Stimulated activated CD8-positive, alpha-beta memory T cell treated with anti-CD3 and anti-CD28 coated beads, Interleukin-12 subunit alpha, Interleukin-12 subunit beta, amount 100 ng/mL, for 24 hours (primary cell): ENCODE data around the gene LMNTD1.

Source experiments
- DNase-seq: peaks from one replicate; pipeline ENCODE4 v3.0.0-alpha.2; 2020; ENCODE audit errors: extremely low read depth

Gene LMNTD1

DNA sequence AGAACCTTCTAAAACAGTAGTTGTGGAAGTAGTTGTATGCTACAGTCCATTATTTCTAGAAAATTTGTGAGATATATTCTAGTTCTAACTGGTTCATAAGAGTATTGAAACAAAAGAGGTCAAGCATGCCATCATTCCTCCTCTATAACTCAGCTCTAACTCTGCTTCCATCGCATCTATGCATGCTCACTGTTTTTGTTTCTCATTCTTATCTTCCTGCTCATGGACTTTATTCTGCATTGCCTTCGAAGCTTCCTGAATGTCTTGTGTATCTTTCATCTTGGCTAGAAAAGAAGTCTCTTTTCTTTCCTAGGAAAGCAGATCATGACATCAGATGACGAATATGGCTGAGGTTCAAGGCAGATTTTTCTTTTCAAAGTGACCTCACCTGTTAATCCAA lies 402 bp downstream of the LMNTD1 start:
- no peak for DNase-seq

DNA sequence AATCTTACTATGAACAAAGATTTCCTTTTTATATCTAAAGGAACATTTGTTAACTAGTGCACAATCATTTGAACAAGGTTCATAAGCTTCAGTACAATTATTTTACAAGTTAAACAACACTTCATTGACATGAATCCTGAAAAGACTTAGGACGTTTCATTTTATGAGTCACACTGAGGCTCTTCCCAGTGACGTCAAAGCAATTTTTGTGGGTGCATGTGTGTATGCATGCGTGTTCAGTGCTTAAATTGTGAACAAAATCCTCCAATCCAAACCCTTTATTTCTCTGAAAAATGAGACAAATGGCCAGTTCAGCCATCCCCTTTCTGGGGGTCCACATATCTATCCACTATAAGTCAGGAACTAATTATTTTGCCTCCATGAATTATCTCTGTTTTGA lies 2.9 kb downstream of the LMNTD1 start:
- no peak for DNase-seq

GRCh38 chr12:25549120-25549519 lies 4.0 kb downstream of the LMNTD1 start:
- DNase-seq, result no peak

- no peak for DNase-seq
Measured at GRCh38 chr12:25546318-25546717, 6.8 kb downstream of the LMNTD1 start.

DNA sequence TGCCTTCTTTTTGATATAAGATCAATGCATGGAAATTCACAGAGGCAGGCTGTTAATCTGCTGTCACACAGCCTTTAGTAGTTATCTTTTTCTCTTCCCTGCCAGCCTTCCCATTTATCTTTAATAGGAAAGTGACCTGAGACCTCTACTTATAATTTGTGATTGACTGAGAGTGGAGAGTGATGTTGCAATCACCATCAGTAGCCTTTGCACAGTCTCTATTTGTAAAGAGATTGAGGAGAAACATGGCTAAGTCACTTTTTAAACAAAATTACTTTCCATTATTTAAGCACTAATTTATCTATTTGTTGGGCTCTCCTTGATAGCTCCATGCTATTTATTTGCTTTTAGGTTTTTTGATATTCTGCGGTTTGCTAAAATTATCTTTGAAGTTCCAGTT lies 19.9 kb downstream of the LMNTD1 start:
- DNase-seq, result no peak

DNA sequence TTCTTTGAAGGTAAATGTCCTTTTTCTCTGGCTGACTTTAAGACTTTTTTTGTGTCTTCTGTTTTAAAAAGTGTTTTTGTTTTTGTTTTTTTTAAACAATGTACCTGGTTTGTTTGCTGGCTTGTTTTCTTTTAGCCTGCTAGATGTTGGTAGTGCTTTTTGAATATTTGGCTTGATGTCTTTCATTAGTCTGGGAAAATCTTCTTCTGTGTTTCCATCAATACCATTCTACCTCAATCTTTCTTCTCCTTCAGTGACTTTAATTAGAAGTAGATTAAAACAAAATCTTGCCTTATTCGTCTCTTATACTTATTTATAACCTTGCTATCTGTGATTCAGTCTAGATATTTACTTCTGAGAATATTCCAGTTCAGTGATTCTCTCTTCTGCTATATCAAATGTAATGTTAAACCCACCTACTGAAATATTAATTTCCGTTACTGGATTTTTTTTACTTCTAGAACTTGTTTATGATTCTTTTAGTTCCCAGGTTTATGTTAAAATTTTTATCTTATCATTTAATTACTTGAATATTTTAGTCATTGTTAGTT lies 21.5 kb downstream of the LMNTD1 start:
- no peak for DNase-seq

- no peak for DNase-seq
Measured at GRCh38 chr12:25529738-25530137, 23.3 kb downstream of the LMNTD1 start.

GRCh38 chr12:25526778-25527177 lies 26.3 kb downstream of the LMNTD1 start:
- DNase-seq, result no peak

DNA sequence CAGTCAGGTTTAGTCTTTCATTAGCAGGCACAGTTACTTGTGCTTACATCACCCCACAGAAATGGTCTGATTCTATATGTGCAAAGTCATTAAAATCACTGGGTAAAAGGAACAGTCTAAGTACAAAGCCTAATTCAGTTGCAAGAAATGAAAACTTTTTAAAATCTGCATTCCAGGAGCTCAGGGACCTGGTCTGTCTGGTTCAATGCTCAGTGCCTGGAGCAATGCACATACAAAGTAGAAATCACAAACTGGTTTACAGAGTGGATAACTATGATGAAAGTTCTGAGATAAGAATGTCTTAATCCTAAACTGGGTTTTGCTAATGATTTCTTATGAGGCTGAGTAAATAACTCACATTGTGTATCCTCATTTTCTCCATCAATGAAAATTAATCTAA lies 28.7 kb downstream of the LMNTD1 start:
- DNase-seq, result no peak

GRCh38 chr12:25521625-25522256 lies 31.3 kb downstream of the LMNTD1 start:
- DNase-seq, result no peak

- no peak for DNase-seq
Measured at GRCh38 chr12:25518512-25518911, 34.6 kb downstream of the LMNTD1 start.

DNA sequence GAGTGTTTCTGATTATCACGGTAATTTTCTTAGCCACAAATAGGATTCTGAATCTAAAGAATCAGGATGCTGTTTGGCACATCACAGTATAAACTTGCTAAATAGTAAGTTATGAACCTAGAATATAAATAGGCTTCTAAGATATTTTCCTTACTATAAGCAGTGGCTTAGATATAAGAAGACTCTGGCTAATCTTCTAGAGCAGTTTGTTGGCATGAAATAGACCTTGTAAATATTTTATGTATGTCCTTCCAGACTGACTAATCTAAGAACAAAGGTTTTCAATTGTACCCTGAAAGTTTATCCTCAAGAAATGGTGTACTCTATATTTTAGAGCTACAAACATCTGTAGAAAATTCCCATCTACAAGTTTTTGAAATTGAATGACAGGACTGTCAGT lies 48.3 kb downstream of the LMNTD1 start:
- DNase-seq, result no peak

GRCh38 chr12:25503666-25504065 lies 49.4 kb downstream of the LMNTD1 start:
- no peak for DNase-seq

- no peak for DNase-seq
Measured at GRCh38 chr12:25502596-25502995, 50.5 kb downstream of the LMNTD1 start.

DNA sequence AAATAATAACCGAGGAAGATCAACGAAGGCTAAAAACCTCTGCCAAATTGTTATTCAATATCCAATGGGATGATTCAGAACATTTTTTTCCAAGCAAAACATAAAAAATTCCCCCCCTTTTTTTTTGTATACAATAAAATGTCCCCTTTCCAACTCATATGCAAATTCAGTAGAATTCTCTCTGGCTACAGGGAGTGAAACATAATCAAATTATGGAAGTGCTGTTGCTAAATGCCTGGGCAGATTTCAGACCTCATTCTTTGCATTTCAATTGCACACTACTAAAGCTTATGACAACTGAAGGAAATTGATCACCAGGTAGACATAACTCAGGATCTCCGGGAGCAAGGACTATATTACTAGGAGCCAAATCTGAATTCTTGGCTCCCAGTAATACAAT lies 51.0 kb downstream of the LMNTD1 start:
- DNase-seq, result no peak

DNA sequence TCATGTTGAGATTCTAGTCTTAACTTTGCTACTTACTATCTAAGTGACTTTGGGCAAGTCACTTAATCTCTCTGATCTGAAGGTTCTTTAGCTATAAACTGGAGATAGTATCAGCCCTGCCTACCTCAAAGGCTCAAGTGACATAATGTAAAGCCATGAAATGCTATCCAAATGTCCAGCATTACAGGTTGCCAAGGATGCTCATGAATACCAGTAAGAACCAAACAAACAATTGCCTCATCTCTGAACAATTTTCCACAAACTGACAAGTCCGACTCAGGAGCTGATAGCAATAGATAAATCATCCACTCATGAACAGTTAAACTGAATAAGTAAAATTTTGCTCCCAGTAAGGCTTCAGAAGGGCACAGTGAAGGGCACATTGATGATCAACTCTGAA lies 51.5 kb downstream of the LMNTD1 start:
- no peak for DNase-seq

GRCh38 chr12:25500651-25501050 lies 52.4 kb downstream of the LMNTD1 start:
- no peak for DNase-seq

DNA sequence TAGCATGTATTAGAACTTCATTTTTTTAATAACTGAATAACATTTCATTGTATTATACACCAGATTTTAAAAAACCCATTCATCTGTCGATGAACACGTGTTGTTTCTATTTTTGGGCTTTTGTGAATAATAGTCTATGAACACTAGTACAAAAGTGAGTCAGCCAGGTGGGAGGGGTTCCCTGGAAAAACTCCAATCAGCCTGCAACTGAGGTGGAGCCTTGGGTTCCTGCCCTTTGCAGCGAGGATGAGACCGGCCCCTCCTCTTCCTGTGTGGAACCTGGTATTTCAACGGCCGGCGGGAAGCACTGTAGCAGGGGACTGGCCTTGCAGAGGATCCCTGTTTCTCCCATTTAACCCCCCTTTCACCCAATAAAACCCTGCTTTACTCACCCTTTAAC lies 56.1 kb downstream of the LMNTD1 start:
- DNase-seq, result no peak

GRCh38 chr12:25496098-25496587 lies 56.9 kb downstream of the LMNTD1 start:
- no peak for DNase-seq

GRCh38 chr12:25495331-25496097 lies 57.6 kb downstream of the LMNTD1 start:
- DNase-seq, result no peak

DNA sequence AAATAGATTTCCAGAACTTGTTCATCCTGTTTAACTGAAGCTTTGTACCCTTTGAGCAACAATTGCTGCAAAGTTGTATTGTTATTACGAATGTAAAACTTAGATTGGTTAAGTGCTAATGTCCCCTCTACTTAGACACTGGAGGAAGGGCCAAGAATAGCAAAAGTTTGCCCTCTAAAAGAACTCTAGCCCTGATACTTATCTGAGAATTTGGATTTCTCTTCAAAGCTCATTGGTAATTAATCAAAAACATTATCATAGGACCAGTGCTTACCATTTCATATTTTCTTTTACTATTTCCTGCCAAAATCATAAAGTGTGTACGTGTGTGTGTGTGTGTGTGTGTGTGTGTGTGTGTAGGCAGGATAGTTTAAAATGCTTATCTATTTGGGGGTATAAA lies 58.2 kb downstream of the LMNTD1 start:
- DNase-seq, result no peak

GRCh38 chr12:25493682-25494081 lies 59.4 kb downstream of the LMNTD1 start:
- DNase-seq, result no peak
